ENCODE measurements around the gene CDC42EP3.

CDC42EP3 gene

GRCh38 chr2:37634914-37635503 lies 36.4 kb downstream of the CDC42EP3 start:
- no peak overlapping the region for H3K27ac ChIP-seq (ENCODE audit: low read length)
- H3K27me3 ChIP-seq (ENCODE audit: low read depth, low read length), result no peaks in the 10 kb centered on the region

DNA sequence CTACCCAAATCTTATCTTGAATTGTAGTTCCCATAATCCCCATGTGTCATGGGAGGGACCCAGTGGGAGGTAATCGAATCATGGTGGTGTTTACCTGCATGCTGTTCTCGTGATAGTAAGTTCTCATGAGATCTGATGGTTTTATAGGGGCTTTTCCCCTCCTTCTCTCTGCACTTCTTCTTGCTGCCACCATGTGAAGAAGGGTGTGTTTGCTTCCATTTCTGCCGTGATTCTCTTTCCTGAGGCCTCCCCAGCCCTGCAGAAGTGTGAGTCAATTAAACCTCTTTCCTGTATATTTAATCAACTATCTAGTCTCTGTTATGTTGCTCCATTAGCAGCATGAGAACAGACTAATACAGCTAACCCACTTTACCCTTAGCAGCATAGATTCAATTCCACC lies 37.6 kb downstream of the CDC42EP3 start:
- H3K27ac ChIP-seq (ENCODE audit: low read length), result no peak overlapping the region
- no peaks in the 10 kb centered on the region for H3K36me3 ChIP-seq (ENCODE audit: control insufficient read depth in 1 of 2, insufficient read depth in 2 of 2, low read length in 2 of 2)
- no peaks in the 10 kb centered on the region for H3K27me3 ChIP-seq (ENCODE audit: low read depth, low read length)
- peaks cover 0 to 4% of the 10 kb centered on the region in 2 donors for H3K4me1 ChIP-seq (ENCODE audit: control insufficient read depth in 1 of 2, insufficient read depth in 2 of 2, low read length in 2 of 2)
- H3K9me3 ChIP-seq (ENCODE audit: control insufficient read depth in 1 of 2, low read length in 2 of 2), result no peaks in the 10 kb centered on the region
- H3K4me3 ChIP-seq (ENCODE audit: low read depth in 1 of 2, low read length in 2 of 2), result no peak overlapping the region

More at GRCh38 chr2:37634914-37635503, 36.4 kb downstream of the CDC42EP3 start:
- Histone ChIP-seq H3K36me3 (ENCODE audit: control insufficient read depth in 1 of 2, insufficient read depth in 2 of 2, low read length in 2 of 2) (no peaks in the 10 kb centered on the region), H3K9me3 (ENCODE audit: control insufficient read depth in 1 of 2, low read length in 2 of 2) (no peaks in the 10 kb centered on the region), H3K4me1 (ENCODE audit: control insufficient read depth in 1 of 2, insufficient read depth in 2 of 2, low read length in 2 of 2) (peaks cover 0 to 4% of the 10 kb centered on the region in 2 donors), H3K4me3 (ENCODE audit: low read depth in 1 of 2, low read length in 2 of 2) (no peak overlapping the region)

DNA sequence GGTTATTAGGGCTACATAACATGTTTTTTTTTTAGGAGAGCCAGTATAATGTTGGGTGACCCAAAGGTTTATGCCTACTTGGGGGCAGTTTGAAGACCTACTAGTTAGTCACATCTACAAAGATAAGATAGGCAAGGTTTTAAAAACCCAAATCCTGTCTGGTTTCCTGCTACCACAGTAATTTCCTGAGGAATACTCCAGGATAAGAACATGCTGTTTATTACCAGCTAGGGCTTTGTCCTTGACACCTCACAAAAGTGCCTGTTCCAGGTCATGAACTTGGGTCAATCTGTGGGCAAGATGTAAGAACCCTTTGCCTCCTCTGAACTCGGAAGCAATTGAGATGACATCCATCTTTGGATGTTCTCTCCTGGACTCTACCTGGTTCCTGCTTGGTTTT lies 38.2 kb downstream of the CDC42EP3 start:
- Histone ChIP-seq H3K36me3 (ENCODE audit: control insufficient read depth in 1 of 2, insufficient read depth in 2 of 2, low read length in 2 of 2) (no peaks in the 10 kb centered on the region), H3K9me3 (ENCODE audit: control insufficient read depth in 1 of 2, low read length in 2 of 2) (no peaks in the 10 kb centered on the region), H3K4me3 (ENCODE audit: low read depth in 1 of 2, low read length in 2 of 2) (no peak overlapping the region), H3K27ac (ENCODE audit: low read length) (no peak overlapping the region), H3K4me1 (ENCODE audit: control insufficient read depth in 1 of 2, insufficient read depth in 2 of 2, low read length in 2 of 2) (peaks cover 0 to 4% of the 10 kb centered on the region in 2 donors), H3K27me3 (ENCODE audit: low read depth, low read length) (no peaks in the 10 kb centered on the region)

DNA sequence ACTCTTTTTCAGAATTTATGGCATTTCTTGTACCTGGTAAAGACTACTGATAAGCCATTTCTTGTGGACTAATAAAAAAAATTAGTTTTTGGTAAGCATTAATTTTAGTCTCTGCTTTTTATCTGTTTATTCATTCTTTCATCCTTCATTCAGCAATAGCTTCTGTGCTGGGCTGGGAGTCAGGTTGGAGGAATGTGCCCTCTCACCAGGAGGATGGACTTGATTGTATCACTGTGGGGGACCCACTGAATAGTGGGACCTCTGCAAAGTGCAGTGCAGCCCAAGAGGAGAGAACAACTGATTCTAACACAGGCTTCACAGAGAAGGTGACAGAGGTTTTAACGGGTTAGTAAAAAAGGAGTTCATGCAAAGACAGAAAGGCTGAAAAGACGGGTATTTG lies 39.1 kb downstream of the CDC42EP3 start:
- H3K36me3 ChIP-seq (ENCODE audit: control insufficient read depth in 1 of 2, insufficient read depth in 2 of 2, low read length in 2 of 2), result no peaks in the 10 kb centered on the region
- no peak overlapping the region for H3K27ac ChIP-seq (ENCODE audit: low read length)
- H3K4me1 ChIP-seq (ENCODE audit: control insufficient read depth in 1 of 2, insufficient read depth in 2 of 2, low read length in 2 of 2), result peaks cover 0 to 4% of the 10 kb centered on the region in 2 donors
- H3K4me3 ChIP-seq (ENCODE audit: low read depth in 1 of 2, low read length in 2 of 2), result no peak overlapping the region
- H3K9me3 ChIP-seq (ENCODE audit: control insufficient read depth in 1 of 2, low read length in 2 of 2), result no peaks in the 10 kb centered on the region
- no peaks in the 10 kb centered on the region for H3K27me3 ChIP-seq (ENCODE audit: low read depth, low read length)

GRCh38 chr2:37631698-37632097 lies 39.7 kb downstream of the CDC42EP3 start:
- H3K36me3 ChIP-seq (ENCODE audit: control insufficient read depth in 1 of 2, insufficient read depth in 2 of 2, low read length in 2 of 2), result no peaks in the 10 kb centered on the region
- H3K4me1 ChIP-seq (ENCODE audit: control insufficient read depth in 1 of 2, insufficient read depth in 2 of 2, low read length in 2 of 2), result peaks cover 0 to 4% of the 10 kb centered on the region in 2 donors
- H3K27ac ChIP-seq (ENCODE audit: low read length), result no peak overlapping the region
- H3K4me3 ChIP-seq (ENCODE audit: low read depth in 1 of 2, low read length in 2 of 2), result no peak overlapping the region
- H3K9me3 ChIP-seq (ENCODE audit: control insufficient read depth in 1 of 2, low read length in 2 of 2), result no peaks in the 10 kb centered on the region
- H3K27me3 ChIP-seq (ENCODE audit: low read depth, low read length), result no peaks in the 10 kb centered on the region

DNA sequence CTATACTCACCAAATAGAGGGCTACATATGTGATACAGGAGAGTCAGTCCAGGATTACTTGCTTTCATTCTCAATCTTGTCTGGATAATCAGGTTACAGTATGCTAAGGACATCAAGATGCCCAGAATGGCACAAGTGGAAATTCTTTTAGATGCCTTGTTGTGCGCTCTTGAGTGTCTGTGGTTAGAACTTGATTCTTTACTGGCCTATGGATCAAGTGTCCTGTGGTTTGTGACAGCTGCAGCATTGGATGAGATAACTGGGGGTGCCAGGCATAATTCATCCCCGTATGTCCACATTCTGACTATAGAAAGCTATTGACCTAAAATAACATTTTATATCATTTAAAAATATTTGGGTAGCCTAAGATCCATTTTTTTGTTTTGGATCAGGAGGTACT lies 40.1 kb downstream of the CDC42EP3 start:
- no peaks in the 10 kb centered on the region for H3K27me3 ChIP-seq (ENCODE audit: low read depth, low read length)
- no peak overlapping the region for H3K27ac ChIP-seq (ENCODE audit: low read length)
- peaks cover 3 to 4% of the 10 kb centered on the region in 2 donors for H3K4me1 ChIP-seq (ENCODE audit: control insufficient read depth in 1 of 2, insufficient read depth in 2 of 2, low read length in 2 of 2)
- no peaks in the 10 kb centered on the region for H3K36me3 ChIP-seq (ENCODE audit: control insufficient read depth in 1 of 2, insufficient read depth in 2 of 2, low read length in 2 of 2)
- H3K9me3 ChIP-seq (ENCODE audit: control insufficient read depth in 1 of 2, low read length in 2 of 2), result no peaks in the 10 kb centered on the region
- H3K4me3 ChIP-seq (ENCODE audit: low read depth in 1 of 2, low read length in 2 of 2), result no peak overlapping the region

- Histone ChIP-seq H3K4me1 (ENCODE audit: control insufficient read depth in 1 of 2, insufficient read depth in 2 of 2, low read length in 2 of 2) (peaks cover 4% of the 10 kb centered on the region in 2 donors), H3K27me3 (ENCODE audit: low read depth, low read length) (no peaks in the 10 kb centered on the region), H3K9me3 (ENCODE audit: control insufficient read depth in 1 of 2, low read length in 2 of 2) (no peaks in the 10 kb centered on the region), H3K36me3 (ENCODE audit: control insufficient read depth in 1 of 2, insufficient read depth in 2 of 2, low read length in 2 of 2) (no peaks in the 10 kb centered on the region), H3K4me3 (ENCODE audit: low read depth in 1 of 2, low read length in 2 of 2) (no peak overlapping the region), H3K27ac (ENCODE audit: low read length) (no peak overlapping the region)
These were observed 40.7 kb downstream of the CDC42EP3 start for GRCh38 chr2:37630776-37631175.

DNA sequence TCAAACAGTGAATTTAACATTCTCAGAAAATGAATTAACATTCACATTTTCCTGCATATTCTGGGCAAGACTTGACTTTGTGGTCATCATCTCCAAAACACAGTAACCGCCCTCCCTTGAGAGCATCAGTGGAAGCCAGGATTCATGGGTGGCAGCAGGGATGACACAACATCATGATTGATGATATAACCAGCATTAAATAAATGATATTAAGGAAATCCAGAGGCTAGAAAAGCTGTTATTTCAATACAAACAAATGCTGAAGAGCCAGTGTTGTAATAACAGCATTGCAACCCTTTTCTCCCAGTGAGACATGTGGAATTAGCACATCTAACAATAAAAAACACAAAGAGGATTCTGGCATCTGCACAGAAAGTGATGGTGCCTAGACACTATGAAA lies 41.1 kb downstream of the CDC42EP3 start:
- Histone ChIP-seq H3K4me1 (ENCODE audit: control insufficient read depth in 1 of 2, insufficient read depth in 2 of 2, low read length in 2 of 2) (peaks cover 7 to 8% of the 10 kb centered on the region in 2 donors), H3K27ac (ENCODE audit: low read length) (no peak overlapping the region), H3K9me3 (ENCODE audit: control insufficient read depth in 1 of 2, low read length in 2 of 2) (no peaks in the 10 kb centered on the region), H3K36me3 (ENCODE audit: control insufficient read depth in 1 of 2, insufficient read depth in 2 of 2, low read length in 2 of 2) (no peaks in the 10 kb centered on the region), H3K27me3 (ENCODE audit: low read depth, low read length) (no peaks in the 10 kb centered on the region), H3K4me3 (ENCODE audit: low read depth in 1 of 2, low read length in 2 of 2) (no peak overlapping the region)

- Histone ChIP-seq H3K27ac (ENCODE audit: low read length) (no peak overlapping the region), H3K4me1 (ENCODE audit: control insufficient read depth in 1 of 2, insufficient read depth in 2 of 2, low read length in 2 of 2) (peaks cover 12 to 16% of the 10 kb centered on the region in 2 donors), H3K36me3 (ENCODE audit: control insufficient read depth in 1 of 2, insufficient read depth in 2 of 2, low read length in 2 of 2) (no peaks in the 10 kb centered on the region), H3K27me3 (ENCODE audit: low read depth, low read length) (no peaks in the 10 kb centered on the region), H3K9me3 (ENCODE audit: control insufficient read depth in 1 of 2, low read length in 2 of 2) (no peaks in the 10 kb centered on the region), H3K4me3 (ENCODE audit: low read depth in 1 of 2, low read length in 2 of 2) (no peak overlapping the region)
These were observed 41.9 kb downstream of the CDC42EP3 start for GRCh38 chr2:37629529-37629928.

- Histone ChIP-seq H3K4me1 (ENCODE audit: control insufficient read depth in 1 of 2, insufficient read depth in 2 of 2, low read length in 2 of 2) (peaks cover 12 to 16% of the 10 kb centered on the region in 2 donors), H3K27ac (ENCODE audit: low read length) (no peak overlapping the region), H3K4me3 (ENCODE audit: low read depth in 1 of 2, low read length in 2 of 2) (no peak overlapping the region), H3K36me3 (ENCODE audit: control insufficient read depth in 1 of 2, insufficient read depth in 2 of 2, low read length in 2 of 2) (no peaks in the 10 kb centered on the region), H3K27me3 (ENCODE audit: low read depth, low read length) (no peaks in the 10 kb centered on the region), H3K9me3 (ENCODE audit: control insufficient read depth in 1 of 2, low read length in 2 of 2) (no peaks in the 10 kb centered on the region)
These were observed 43.7 kb downstream of the CDC42EP3 start for GRCh38 chr2:37627710-37628109.

DNA sequence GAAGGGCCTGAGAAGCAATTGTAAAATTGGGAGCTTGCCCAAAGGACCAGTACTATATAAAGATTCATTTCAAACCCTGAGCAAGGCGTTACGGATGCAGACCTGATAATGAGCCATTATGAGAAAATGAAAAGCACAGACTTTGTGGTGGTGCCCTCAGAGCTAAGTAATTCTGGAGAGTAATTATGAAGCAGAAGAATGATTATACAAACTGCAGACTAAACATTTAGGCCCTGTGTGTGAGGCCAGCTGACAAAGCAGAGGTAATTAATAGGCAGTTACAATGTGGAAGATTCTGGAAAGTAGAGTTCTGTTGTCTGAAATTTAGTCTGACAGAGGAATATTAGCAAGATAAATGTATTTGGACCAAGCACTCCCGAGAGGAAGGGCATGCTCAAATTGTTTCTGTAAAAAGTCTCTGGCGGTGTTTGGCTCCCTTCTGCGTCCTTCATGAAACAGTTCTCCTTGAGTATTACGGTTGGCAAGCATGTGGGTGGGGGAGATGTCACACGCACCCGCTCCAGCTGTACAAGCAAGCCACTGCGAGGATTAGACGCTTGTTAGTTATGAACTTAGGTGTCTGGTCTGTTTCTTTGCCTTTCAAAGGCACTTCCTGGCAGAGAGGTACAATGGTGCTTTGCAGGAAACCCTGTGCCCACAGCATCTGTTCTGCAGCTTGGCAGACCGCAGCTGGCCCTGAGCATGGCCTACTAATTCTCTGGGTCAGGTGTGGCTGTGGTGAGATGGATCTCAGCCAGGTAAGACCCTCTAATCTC lies 45.5 kb downstream of the CDC42EP3 start:
- Histone ChIP-seq H3K4me1 (ENCODE audit: control insufficient read depth in 1 of 2, insufficient read depth in 2 of 2, low read length in 2 of 2) (peaks cover 8 to 16% of the 10 kb centered on the region in 2 donors), H3K36me3 (ENCODE audit: control insufficient read depth in 1 of 2, insufficient read depth in 2 of 2, low read length in 2 of 2) (no peaks in the 10 kb centered on the region), H3K27ac (ENCODE audit: low read length) (peak overlapping the region; percentile 25), H3K27me3 (ENCODE audit: low read depth, low read length) (no peaks in the 10 kb centered on the region), H3K9me3 (ENCODE audit: control insufficient read depth in 1 of 2, low read length in 2 of 2) (no peaks in the 10 kb centered on the region), H3K4me3 (ENCODE audit: low read depth in 1 of 2, low read length in 2 of 2) (peak overlapping the region in 1 of 2 donors; percentile 8)
